ENCODE data around the gene PDE8B.

The PDE8B gene

GRCh38 chr5:77277759-77278158 is 67.3 kb downstream of the PDE8B start:
- no peak for TF ChIP-seq REST (IDR thresholded peaks at IDR 0.05; ENCODE audit: low read depth)
- no peak for TF ChIP-seq YY1 (IDR thresholded peaks at IDR 0.05; ENCODE audit: low read depth)
- no peak for TF ChIP-seq TEAD4 (IDR thresholded peaks at IDR 0.05)
- TF ChIP-seq ZBTB7A (IDR thresholded peaks at IDR 0.05; ENCODE audit: low read depth) = no peak
- TF ChIP-seq CREB1 (IDR thresholded peaks at IDR 0.05; ENCODE audit: low read depth) = no peak
- TF ChIP-seq MAX (IDR thresholded peaks at IDR 0.05) = no peak
- no peak for TF ChIP-seq EGR1 (IDR thresholded peaks at IDR 0.05)

- no peak for TF ChIP-seq TAF1 (IDR thresholded peaks at IDR 0.05; ENCODE audit: low read depth)
- TF ChIP-seq RAD21 (IDR thresholded peaks at IDR 0.05; ENCODE audit: low read depth) = no peak
These were observed 69.6 kb downstream of the PDE8B start for GRCh38 chr5:77280036-77280435.

- no peak for TF ChIP-seq TCF12 (IDR thresholded peaks at IDR 0.05; ENCODE audit: low read depth)
These were observed 71.5 kb downstream of the PDE8B start for GRCh38 chr5:77281969-77282336.

- TF ChIP-seq CEBPB (IDR thresholded peaks at IDR 0.05) = no peak
- TF ChIP-seq YY1 (IDR thresholded peaks at IDR 0.05; ENCODE audit: low read depth) = no peak
- no peak for TF ChIP-seq ZBTB7A (IDR thresholded peaks at IDR 0.05; ENCODE audit: low read depth)
- no peak for TF ChIP-seq TCF12 (IDR thresholded peaks at IDR 0.05; ENCODE audit: low read depth)
- TF ChIP-seq RAD21 (IDR thresholded peaks at IDR 0.05; ENCODE audit: low read depth) = no peak
- no peak for TF ChIP-seq EGR1 (IDR thresholded peaks at IDR 0.05)
- TF ChIP-seq CREB1 (IDR thresholded peaks at IDR 0.05; ENCODE audit: low read depth) = no peak
- TF ChIP-seq TAF1 (IDR thresholded peaks at IDR 0.05; ENCODE audit: low read depth) = no peak
- no peak for TF ChIP-seq TEAD4 (IDR thresholded peaks at IDR 0.05)
- no peak for TF ChIP-seq EP300 (IDR thresholded peaks at IDR 0.05; ENCODE audit: borderline replicate concordance)
- no peak for TF ChIP-seq USF1 (IDR thresholded peaks at IDR 0.05)
- TF ChIP-seq MAX (IDR thresholded peaks at IDR 0.05) = no peak
- no peak for TF ChIP-seq NFIC (IDR thresholded peaks at IDR 0.05)
- no peak for TF ChIP-seq FOXM1 (IDR thresholded peaks at IDR 0.05; ENCODE audit: borderline replicate concordance, low read depth)
- no peak for TF ChIP-seq REST (IDR thresholded peaks at IDR 0.05; ENCODE audit: low read depth)
These were observed 72.0 kb downstream of the PDE8B start for GRCh38 chr5:77282337-77283027.

GRCh38 chr5:77285251-77285841 is 74.9 kb downstream of the PDE8B start:
- no peak for TF ChIP-seq TAF1 (IDR thresholded peaks at IDR 0.05; ENCODE audit: low read depth)
- TF ChIP-seq USF1 (IDR thresholded peaks at IDR 0.05) = no peak
- TF ChIP-seq EGR1 (IDR thresholded peaks at IDR 0.05) = no peak
- no peak for TF ChIP-seq EP300 (IDR thresholded peaks at IDR 0.05; ENCODE audit: borderline replicate concordance)
- TF ChIP-seq CREB1 (IDR thresholded peaks at IDR 0.05; ENCODE audit: low read depth) = no peak
- TF ChIP-seq NFIC (IDR thresholded peaks at IDR 0.05) = no peak
- TF ChIP-seq YY1 (IDR thresholded peaks at IDR 0.05; ENCODE audit: low read depth) = no peak
- TF ChIP-seq RAD21 (IDR thresholded peaks at IDR 0.05; ENCODE audit: low read depth) = no peak
- TF ChIP-seq TCF12 (IDR thresholded peaks at IDR 0.05; ENCODE audit: low read depth) = no peak
- no peak for TF ChIP-seq FOXM1 (IDR thresholded peaks at IDR 0.05; ENCODE audit: borderline replicate concordance, low read depth)
- TF ChIP-seq CEBPB (IDR thresholded peaks at IDR 0.05) = no peak
- TF ChIP-seq TEAD4 (IDR thresholded peaks at IDR 0.05) = no peak
- no peak for TF ChIP-seq REST (IDR thresholded peaks at IDR 0.05; ENCODE audit: low read depth)
- no peak for TF ChIP-seq ZBTB7A (IDR thresholded peaks at IDR 0.05; ENCODE audit: low read depth)
- TF ChIP-seq MAX (IDR thresholded peaks at IDR 0.05) = no peak

Data from Ishikawa (cell line).